GDM1 (cell line): ENCODE measurements around the gene OAS1.

Source experiments
- DNase-seq: peaks from one replicate; lab custom pipeline; 2025; lab: John Stamatoyannopoulos, UW

Gene OAS1

GRCh38 chr12:112965643-112966042 is 58.9 kb downstream of the OAS1 start:
- DNase-seq: no peak

DNA sequence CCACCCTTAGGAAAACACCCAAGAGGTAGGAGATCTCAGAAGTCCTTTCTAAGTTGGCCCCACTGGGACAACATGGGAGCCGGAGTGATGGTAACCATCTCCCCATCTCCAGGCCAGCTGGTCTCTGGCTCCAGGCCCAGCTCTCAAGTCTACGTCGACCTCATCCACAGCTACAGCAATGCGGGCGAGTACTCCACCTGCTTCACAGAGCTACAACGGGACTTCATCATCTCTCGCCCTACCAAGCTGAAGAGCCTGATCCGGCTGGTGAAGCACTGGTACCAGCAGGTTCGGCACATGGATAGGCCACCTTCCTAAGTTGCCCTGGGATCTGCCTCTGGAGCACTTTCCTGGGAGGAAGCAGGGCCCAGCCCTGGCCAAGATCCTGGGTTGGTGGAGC is 60.5 kb downstream of the OAS1 start:
- no peak for DNase-seq

GRCh38 chr12:112967858-112968257 is 61.1 kb downstream of the OAS1 start:
- DNase-seq: no peak
